ENCODE data around the gene KLHDC9. TPM values are rescaled to one million over a fixed set of nuclear protein-coding genes. Genes with fewer than 3 reads are reported as not detected.
A peak's percentile ranks its signal among the peaks of the same experiment; 100 is the strongest.
"Not testable (repeated sequence)": the region's sequence is repeated elsewhere in the genome, so short reads cannot be mapped to it uniquely, and the experiment has no call there.

Gene KLHDC9
- total RNA-seq, 1 donor, result 1.4 TPM

DNA sequence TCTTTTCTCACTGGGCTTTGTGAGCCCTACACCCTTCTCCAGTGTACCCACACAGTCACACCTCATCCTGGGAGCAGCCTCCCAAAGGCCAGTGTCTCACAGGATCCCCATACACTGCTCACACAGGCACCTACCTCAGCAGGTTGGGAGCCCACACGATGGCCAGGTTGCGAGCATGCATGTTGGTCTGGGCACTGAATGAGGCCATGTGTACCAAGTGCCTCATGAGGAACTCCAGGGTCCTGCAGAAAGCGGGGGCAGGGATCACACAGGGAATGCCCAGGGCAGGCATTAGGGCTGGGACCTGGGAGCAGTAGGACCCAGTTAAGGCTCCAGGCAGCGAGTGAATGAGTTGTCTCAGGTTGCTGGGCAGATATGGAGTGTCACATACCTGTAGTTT, 43.9 kb upstream of the KLHDC9 start:
- no peaks in the 10 kb centered on the region for H3K4me1 ChIP-seq (ENCODE audit: insufficient read depth, low read length)
- H3K4me3 ChIP-seq (ENCODE audit: insufficient read depth, low read length), result no peak overlapping the region
- TF ChIP-seq, protein P1, sequence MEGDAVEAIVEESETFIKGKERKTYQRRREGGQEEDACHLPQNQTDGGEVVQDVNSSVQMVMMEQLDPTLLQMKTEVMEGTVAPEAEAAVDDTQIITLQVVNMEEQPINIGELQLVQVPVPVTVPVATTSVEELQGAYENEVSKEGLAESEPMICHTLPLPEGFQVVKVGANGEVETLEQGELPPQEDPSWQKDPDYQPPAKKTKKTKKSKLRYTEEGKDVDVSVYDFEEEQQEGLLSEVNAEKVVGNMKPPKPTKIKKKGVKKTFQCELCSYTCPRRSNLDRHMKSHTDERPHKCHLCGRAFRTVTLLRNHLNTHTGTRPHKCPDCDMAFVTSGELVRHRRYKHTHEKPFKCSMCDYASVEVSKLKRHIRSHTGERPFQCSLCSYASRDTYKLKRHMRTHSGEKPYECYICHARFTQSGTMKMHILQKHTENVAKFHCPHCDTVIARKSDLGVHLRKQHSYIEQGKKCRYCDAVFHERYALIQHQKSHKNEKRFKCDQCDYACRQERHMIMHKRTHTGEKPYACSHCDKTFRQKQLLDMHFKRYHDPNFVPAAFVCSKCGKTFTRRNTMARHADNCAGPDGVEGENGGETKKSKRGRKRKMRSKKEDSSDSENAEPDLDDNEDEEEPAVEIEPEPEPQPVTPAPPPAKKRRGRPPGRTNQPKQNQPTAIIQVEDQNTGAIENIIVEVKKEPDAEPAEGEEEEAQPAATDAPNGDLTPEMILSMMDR (IDR thresholded peaks at IDR 0.05; ENCODE audit: extremely low read depth, low read depth, low read length), result no peak
- no peaks in the 10 kb centered on the region for H3K79me2 ChIP-seq (ENCODE audit: insufficient read depth, low read length)
- H4K20me1 ChIP-seq (ENCODE audit: insufficient read depth, low read length), result no peaks in the 10 kb centered on the region
- peaks cover 5% of the 10 kb centered on the region for H3K9me3 ChIP-seq (ENCODE audit: low read depth, low read length)
- H3K4me2 ChIP-seq (ENCODE audit: insufficient read depth, low read length), result no peak overlapping the region
- no peak overlapping the region for H2AFZ ChIP-seq (ENCODE audit: low read length)
- DNase-seq (ENCODE audit: insufficient read length, low spot score, missing footprints), result peak; percentile 45
- no peaks in the 10 kb centered on the region for H3K27me3 ChIP-seq (ENCODE audit: insufficient read depth, low read length)
- no peak overlapping the region for H3K27ac ChIP-seq (ENCODE audit: low read depth, low read length)
- no peaks in the 10 kb centered on the region for H3K36me3 ChIP-seq (ENCODE audit: insufficient read depth, low read length)

DNA sequence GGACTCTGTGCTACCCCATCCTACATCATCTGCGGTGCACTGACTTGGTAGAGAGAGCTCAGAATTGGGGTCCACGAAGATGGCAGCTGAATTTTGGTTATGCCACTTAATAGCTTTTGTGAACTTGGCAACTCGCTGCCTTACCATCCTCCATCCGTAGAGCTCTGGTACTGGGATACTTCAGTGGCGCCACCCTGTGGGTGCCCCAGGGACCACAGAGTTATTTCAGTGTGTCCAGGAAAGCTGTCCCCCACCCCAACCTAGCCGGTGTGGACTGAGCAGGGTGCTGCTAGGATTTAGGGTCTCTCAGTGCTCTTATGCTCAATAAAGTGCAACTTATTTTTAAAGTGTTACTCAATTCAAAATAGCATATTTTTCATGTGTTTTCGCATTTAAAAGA, 43.4 kb upstream of the KLHDC9 start:
- Histone ChIP-seq H3K4me1 (ENCODE audit: insufficient read depth, low read length) (no peaks in the 10 kb centered on the region), H3K79me2 (ENCODE audit: insufficient read depth, low read length) (no peaks in the 10 kb centered on the region), H2AFZ (ENCODE audit: low read length) (no peak overlapping the region), H4K20me1 (ENCODE audit: insufficient read depth, low read length) (no peaks in the 10 kb centered on the region), H3K36me3 (ENCODE audit: insufficient read depth, low read length) (no peaks in the 10 kb centered on the region), H3K27ac (ENCODE audit: low read depth, low read length) (no peak overlapping the region), H3K9me3 (ENCODE audit: low read depth, low read length) (no peaks in the 10 kb centered on the region), H3K4me2 (ENCODE audit: insufficient read depth, low read length) (no peak overlapping the region), H3K4me3 (ENCODE audit: insufficient read depth, low read length) (no peak overlapping the region), H3K27me3 (ENCODE audit: insufficient read depth, low read length) (no peaks in the 10 kb centered on the region)
- TF ChIP-seq, protein P1 (IDR thresholded peaks at IDR 0.05; ENCODE audit: extremely low read depth, low read depth, low read length), result no peak
- DNase-seq (ENCODE audit: insufficient read length, low spot score, missing footprints), result peak; percentile 75

DNA sequence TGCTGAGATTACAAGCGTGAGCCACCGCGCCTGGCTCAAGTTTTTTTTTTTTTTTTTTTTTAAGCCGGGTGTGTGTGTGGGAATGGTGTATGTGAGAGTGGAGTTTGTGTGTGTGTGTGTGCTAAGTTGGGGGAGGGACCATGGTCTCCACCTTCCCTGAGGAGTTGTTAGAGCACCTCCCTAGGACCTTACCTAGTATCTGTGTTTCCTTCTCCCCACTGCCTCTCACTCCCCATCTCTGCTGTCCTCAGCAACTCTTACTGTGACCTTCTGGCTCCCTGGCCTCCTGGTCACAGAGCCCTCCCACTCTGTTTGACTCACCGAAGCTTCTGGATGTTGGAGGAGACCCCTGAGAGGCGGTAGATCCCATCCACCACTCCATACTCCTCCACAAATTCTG, 38.9 kb upstream of the KLHDC9 start:
- Histone ChIP-seq H3K4me3 (ENCODE audit: insufficient read depth, low read length) (no peak overlapping the region), H2AFZ (ENCODE audit: low read length) (no peak overlapping the region), H3K4me2 (ENCODE audit: insufficient read depth, low read length) (no peak overlapping the region), H3K36me3 (ENCODE audit: insufficient read depth, low read length) (no peaks in the 10 kb centered on the region), H3K4me1 (ENCODE audit: insufficient read depth, low read length) (no peaks in the 10 kb centered on the region), H3K27me3 (ENCODE audit: insufficient read depth, low read length) (peaks cover 8% of the 10 kb centered on the region), H4K20me1 (ENCODE audit: insufficient read depth, low read length) (no peaks in the 10 kb centered on the region), H3K9me3 (ENCODE audit: low read depth, low read length) (no peaks in the 10 kb centered on the region), H3K27ac (ENCODE audit: low read depth, low read length) (no peak overlapping the region), H3K79me2 (ENCODE audit: insufficient read depth, low read length) (no peaks in the 10 kb centered on the region)
- TF ChIP-seq, protein P1 (IDR thresholded peaks at IDR 0.05; ENCODE audit: extremely low read depth, low read depth, low read length), result no peak
- peak; percentile 15 for DNase-seq (ENCODE audit: insufficient read length, low spot score, missing footprints)

DNA sequence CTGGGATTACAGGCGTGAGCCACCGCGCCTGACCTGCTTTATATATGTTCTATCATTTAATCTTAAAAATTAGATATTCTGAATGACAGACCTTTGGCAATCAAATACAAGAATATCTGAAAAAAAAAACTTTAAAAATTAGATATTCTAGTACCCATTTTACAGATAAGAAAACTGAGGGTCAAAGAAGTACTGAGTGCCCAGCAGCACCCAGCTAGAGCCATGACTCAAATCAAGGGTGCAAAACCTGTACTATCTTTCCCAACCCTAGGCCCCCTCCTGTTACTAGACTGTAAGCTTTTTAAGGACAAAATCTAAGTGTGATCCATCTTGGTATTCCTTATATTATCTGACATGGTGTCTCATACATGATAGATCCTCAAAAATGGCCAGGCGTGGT, 36.7 kb upstream of the KLHDC9 start:
- H3K27ac ChIP-seq (ENCODE audit: low read depth, low read length), result no peak overlapping the region
- H3K9me3 ChIP-seq (ENCODE audit: low read depth, low read length), result no peaks in the 10 kb centered on the region
- peak; percentile 3 for DNase-seq (ENCODE audit: insufficient read length, low spot score, missing footprints)
- H3K4me2 ChIP-seq (ENCODE audit: insufficient read depth, low read length), result no peak overlapping the region
- H3K79me2 ChIP-seq (ENCODE audit: insufficient read depth, low read length), result no peaks in the 10 kb centered on the region
- H3K4me3 ChIP-seq (ENCODE audit: insufficient read depth, low read length), result no peak overlapping the region
- H2AFZ ChIP-seq (ENCODE audit: low read length), result no peak overlapping the region
- no peaks in the 10 kb centered on the region for H4K20me1 ChIP-seq (ENCODE audit: insufficient read depth, low read length)
- H3K4me1 ChIP-seq (ENCODE audit: insufficient read depth, low read length), result no peaks in the 10 kb centered on the region
- H3K36me3 ChIP-seq (ENCODE audit: insufficient read depth, low read length), result no peaks in the 10 kb centered on the region
- TF ChIP-seq, protein P1 (IDR thresholded peaks at IDR 0.05; ENCODE audit: extremely low read depth, low read depth, low read length), result no peak
- H3K27me3 ChIP-seq (ENCODE audit: insufficient read depth, low read length), result peaks cover 11% of the 10 kb centered on the region

DNA sequence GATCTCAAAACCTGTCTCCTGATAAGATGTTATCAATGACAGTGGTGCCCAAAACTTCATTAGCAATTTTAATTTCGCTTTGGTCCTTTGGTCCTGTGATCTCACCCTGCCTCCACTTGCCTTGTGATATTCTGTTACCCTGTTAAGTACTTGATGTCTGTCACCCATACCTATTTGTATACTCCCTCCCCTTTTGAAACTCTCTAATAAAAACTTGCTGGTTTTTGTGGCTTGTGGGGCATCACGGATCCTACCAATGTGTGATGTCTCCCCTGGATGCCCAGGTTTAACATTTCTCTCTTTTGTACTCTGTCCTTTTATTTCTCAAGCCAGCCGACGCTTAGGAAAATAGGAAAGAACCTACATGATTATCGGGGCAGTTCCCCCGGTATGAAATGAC, 34.2 kb upstream of the KLHDC9 start:
- H3K36me3 ChIP-seq (ENCODE audit: insufficient read depth, low read length); DNase-seq (ENCODE audit: insufficient read length, low spot score, missing footprints); H3K4me3 ChIP-seq (ENCODE audit: insufficient read depth, low read length); H3K79me2 ChIP-seq (ENCODE audit: insufficient read depth, low read length); H3K4me1 ChIP-seq (ENCODE audit: insufficient read depth, low read length); H3K27ac ChIP-seq (ENCODE audit: low read depth, low read length); H3K4me2 ChIP-seq (ENCODE audit: insufficient read depth, low read length); H4K20me1 ChIP-seq (ENCODE audit: insufficient read depth, low read length); H2AFZ ChIP-seq (ENCODE audit: low read length); H3K9me3 ChIP-seq (ENCODE audit: low read depth, low read length): not testable (repeated sequence)
- peaks cover 11% of the 10 kb centered on the region for H3K27me3 ChIP-seq (ENCODE audit: insufficient read depth, low read length)

DNA sequence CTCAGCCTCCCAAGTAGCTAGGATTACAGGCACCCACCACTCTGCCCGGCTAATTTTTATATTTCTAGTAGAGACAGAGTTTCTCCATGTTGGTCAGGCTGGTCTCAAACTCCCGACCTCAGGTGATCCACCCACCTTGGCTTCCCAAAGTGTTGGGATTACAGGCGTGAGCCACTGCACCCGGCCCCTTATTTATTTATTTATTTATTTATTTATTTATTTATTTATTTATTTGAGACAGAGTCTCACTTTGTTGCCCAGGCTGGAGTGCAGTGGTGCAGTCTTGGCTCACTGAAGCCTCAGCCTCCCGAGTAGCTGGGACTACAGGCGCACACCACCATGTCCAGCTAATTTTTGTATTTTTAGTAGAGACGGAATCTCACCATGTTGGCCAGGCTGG, 32.5 kb upstream of the KLHDC9 start:
- not testable (repeated sequence) for H3K4me2 ChIP-seq (ENCODE audit: insufficient read depth, low read length); H3K9me3 ChIP-seq (ENCODE audit: low read depth, low read length); H2AFZ ChIP-seq (ENCODE audit: low read length); H3K79me2 ChIP-seq (ENCODE audit: insufficient read depth, low read length); H3K27ac ChIP-seq (ENCODE audit: low read depth, low read length); H3K4me1 ChIP-seq (ENCODE audit: insufficient read depth, low read length); H3K36me3 ChIP-seq (ENCODE audit: insufficient read depth, low read length); H3K4me3 ChIP-seq (ENCODE audit: insufficient read depth, low read length); DNase-seq (ENCODE audit: insufficient read length, low spot score, missing footprints); H4K20me1 ChIP-seq (ENCODE audit: insufficient read depth, low read length)
- peaks cover 11% of the 10 kb centered on the region for H3K27me3 ChIP-seq (ENCODE audit: insufficient read depth, low read length)

Measured in osteoblast (primary cell).